Effector memory CD4-positive, alpha-beta T cell (primary cell): ENCODE results near the gene AFF1.

Experiments
- DNase-seq, 3 donors: peaks; one replicate each; pipeline ENCODE4 v3.0.0-alpha.2; 2020
- H3K27ac ChIP-seq: 2 replicates; pipeline ENCODE4 v1.7.0; 2013; ENCODE audit warnings: mild to moderate bottlenecking, low read length, moderate library complexity; ENCODE audit not compliant: insufficient read depth, poor library complexity, severe bottlenecking
- H3K27me3 ChIP-seq: replicated peaks from 2 replicates; pipeline ENCODE4 v1.7.0; 2013; ENCODE audit warnings: mild to moderate bottlenecking, low read length; ENCODE audit not compliant: insufficient read depth, control insufficient read depth, poor library complexity, severe bottlenecking
- H3K36me3 ChIP-seq: 2 replicates; pipeline ENCODE4 v1.7.0; 2013; ENCODE audit warnings: mild to moderate bottlenecking, low read length, moderate library complexity; ENCODE audit not compliant: control insufficient read depth, insufficient read depth
- H3K4me1 ChIP-seq: 2 replicates; pipeline ENCODE4 v1.7.0; 2013; ENCODE audit warnings: low read length, mild to moderate bottlenecking; ENCODE audit not compliant: control insufficient read depth, insufficient read depth, poor library complexity, severe bottlenecking
- H3K4me3 ChIP-seq: 2 replicates; pipeline ENCODE4 v1.7.0; 2013; ENCODE audit warnings: low read length, low read depth, mild to moderate bottlenecking; ENCODE audit not compliant: insufficient read depth, poor library complexity, severe bottlenecking
- H3K9me3 ChIP-seq: 2 replicates; pipeline ENCODE4 v1.7.0; 2013; ENCODE audit warnings: mild to moderate bottlenecking, low read length, moderate library complexity; ENCODE audit not compliant: control insufficient read depth

Gene AFF1

GRCh38 chr4:87053176-87053658 is 118.4 kb downstream of the AFF1 start:
- H3K27me3 ChIP-seq: no peaks in the 10 kb centered on the region
- H3K9me3 ChIP-seq: no peaks in the 10 kb centered on the region
- no peaks in the 10 kb centered on the region for H3K4me1 ChIP-seq
- no peak overlapping the region for H3K27ac ChIP-seq
- no peak for DNase-seq
- peaks cover 5% of the 10 kb centered on the region for H3K36me3 ChIP-seq
- H3K4me3 ChIP-seq: no peak overlapping the region

GRCh38 chr4:87053802-87054767 is 119.3 kb downstream of the AFF1 start:
- no peak overlapping the region for H3K4me3 ChIP-seq
- H3K9me3 ChIP-seq: no peaks in the 10 kb centered on the region
- no peak for DNase-seq
- peaks cover 5% of the 10 kb centered on the region for H3K36me3 ChIP-seq
- H3K27me3 ChIP-seq: no peaks in the 10 kb centered on the region
- no peak overlapping the region for H3K27ac ChIP-seq
- H3K4me1 ChIP-seq: no peaks in the 10 kb centered on the region

GRCh38 chr4:87054900-87055299 is 120.1 kb downstream of the AFF1 start:
- Histone ChIP-seq H3K27me3 (no peaks in the 10 kb centered on the region), H3K4me3 (no peak overlapping the region), H3K36me3 (peaks cover 5% of the 10 kb centered on the region), H3K4me1 (no peaks in the 10 kb centered on the region), H3K27ac (no peak overlapping the region), H3K9me3 (no peaks in the 10 kb centered on the region)
- no peak for DNase-seq

GRCh38 chr4:87055311-87055710 is 120.5 kb downstream of the AFF1 start:
- Histone ChIP-seq H3K36me3 (peaks cover 5% of the 10 kb centered on the region), H3K27ac (no peak overlapping the region), H3K9me3 (no peaks in the 10 kb centered on the region), H3K4me3 (no peak overlapping the region), H3K27me3 (no peaks in the 10 kb centered on the region), H3K4me1 (no peaks in the 10 kb centered on the region)
- DNase-seq: no peak

- no peaks in the 10 kb centered on the region for H3K9me3 ChIP-seq
- peaks cover 1% of the 10 kb centered on the region for H3K36me3 ChIP-seq
- peaks cover 5% of the 10 kb centered on the region for H3K4me1 ChIP-seq
- no peak overlapping the region for H3K27ac ChIP-seq
- no peaks in the 10 kb centered on the region for H3K27me3 ChIP-seq
- DNase-seq: no peak
- no peak overlapping the region for H3K4me3 ChIP-seq
These were observed 122.1 kb downstream of the AFF1 start for GRCh38 chr4:87056881-87057280.

- Histone ChIP-seq H3K27ac (no peak overlapping the region), H3K4me1 (peaks cover 5% of the 10 kb centered on the region), H3K36me3 (no peaks in the 10 kb centered on the region), H3K9me3 (no peaks in the 10 kb centered on the region), H3K27me3 (no peaks in the 10 kb centered on the region), H3K4me3 (no peak overlapping the region)
- DNase-seq: no peak
These were observed 123.1 kb downstream of the AFF1 start for GRCh38 chr4:87057835-87058355.

- Histone ChIP-seq H3K9me3 (no peaks in the 10 kb centered on the region), H3K4me1 (peaks cover 5% of the 10 kb centered on the region), H3K36me3 (no peaks in the 10 kb centered on the region), H3K27ac (no peak overlapping the region), H3K4me3 (no peak overlapping the region), H3K27me3 (no peaks in the 10 kb centered on the region)
- DNase-seq: no peak
These were observed 123.7 kb downstream of the AFF1 start for GRCh38 chr4:87058356-87059073.

GRCh38 chr4:87060957-87061356 is 126.1 kb downstream of the AFF1 start:
- Histone ChIP-seq H3K36me3 (no peaks in the 10 kb centered on the region), H3K27ac (no peak overlapping the region), H3K4me1 (peaks cover 5% of the 10 kb centered on the region), H3K27me3 (no peaks in the 10 kb centered on the region), H3K9me3 (no peaks in the 10 kb centered on the region), H3K4me3 (no peak overlapping the region)
- no peak for DNase-seq

- no peak for DNase-seq
- Histone ChIP-seq H3K27me3 (no peaks in the 10 kb centered on the region), H3K4me3 (no peak overlapping the region), H3K4me1 (peaks cover 5% of the 10 kb centered on the region), H3K36me3 (no peaks in the 10 kb centered on the region), H3K9me3 (no peaks in the 10 kb centered on the region), H3K27ac (no peak overlapping the region)
These were observed 130.2 kb downstream of the AFF1 start for GRCh38 chr4:87065021-87065420.
